Measurements from ENCODE around the gene SPATS2L.

DNA sequence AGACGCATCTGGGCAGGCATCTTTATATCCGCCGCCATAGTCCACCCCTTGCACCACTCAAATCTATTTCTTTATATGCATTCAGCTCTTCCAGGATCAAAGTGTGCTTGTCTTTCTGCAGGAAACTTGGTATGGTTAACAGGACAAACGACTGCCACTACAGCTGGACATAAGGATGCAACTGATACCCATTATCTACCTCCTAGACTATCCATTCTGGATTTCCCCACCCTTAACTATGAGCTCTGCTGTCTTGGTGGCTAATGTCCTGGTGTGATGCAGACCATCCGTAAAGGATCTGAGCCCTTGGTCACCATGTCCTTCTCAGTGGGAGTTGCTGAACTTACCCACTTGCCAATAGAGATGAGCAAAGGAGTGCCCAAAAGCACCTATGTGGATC lies 40.1 kb upstream of the SPATS2L start:
- TF ChIP-seq, protein P1, sequence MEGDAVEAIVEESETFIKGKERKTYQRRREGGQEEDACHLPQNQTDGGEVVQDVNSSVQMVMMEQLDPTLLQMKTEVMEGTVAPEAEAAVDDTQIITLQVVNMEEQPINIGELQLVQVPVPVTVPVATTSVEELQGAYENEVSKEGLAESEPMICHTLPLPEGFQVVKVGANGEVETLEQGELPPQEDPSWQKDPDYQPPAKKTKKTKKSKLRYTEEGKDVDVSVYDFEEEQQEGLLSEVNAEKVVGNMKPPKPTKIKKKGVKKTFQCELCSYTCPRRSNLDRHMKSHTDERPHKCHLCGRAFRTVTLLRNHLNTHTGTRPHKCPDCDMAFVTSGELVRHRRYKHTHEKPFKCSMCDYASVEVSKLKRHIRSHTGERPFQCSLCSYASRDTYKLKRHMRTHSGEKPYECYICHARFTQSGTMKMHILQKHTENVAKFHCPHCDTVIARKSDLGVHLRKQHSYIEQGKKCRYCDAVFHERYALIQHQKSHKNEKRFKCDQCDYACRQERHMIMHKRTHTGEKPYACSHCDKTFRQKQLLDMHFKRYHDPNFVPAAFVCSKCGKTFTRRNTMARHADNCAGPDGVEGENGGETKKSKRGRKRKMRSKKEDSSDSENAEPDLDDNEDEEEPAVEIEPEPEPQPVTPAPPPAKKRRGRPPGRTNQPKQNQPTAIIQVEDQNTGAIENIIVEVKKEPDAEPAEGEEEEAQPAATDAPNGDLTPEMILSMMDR (IDR thresholded peaks at IDR 0.05) = no peak
- TF ChIP-seq POLR2A (IDR thresholded peaks at IDR 0.05) = no peak
